H9 (cell line): Measurements from ENCODE around the gene SSBP2. TPM values are rescaled to one million over a fixed set of nuclear protein-coding genes. Genes with fewer than 3 reads are reported as not detected.

Source experiments
- DNase-seq: peaks from one replicate; pipeline ENCODE4 v3.0.0-alpha.2; 2017
- H2AFZ ChIP-seq: one replicate; pipeline ENCODE4 v1.6.1; 2013; ENCODE audit warnings: mild to moderate bottlenecking, low read length, control low read depth, moderate library complexity
- H2AK5ac ChIP-seq: 2 replicates; pipeline ENCODE4 v1.6.1; 2013; ENCODE audit warnings: low read length, control low read depth, mixed read lengths; ENCODE audit not compliant: insufficient read length
- H2BK120ac ChIP-seq: one replicate; pipeline ENCODE4 v1.6.1; 2013; ENCODE audit warnings: low read depth, mild to moderate bottlenecking, low read length, control low read depth, inconsistent platforms; ENCODE audit not compliant: poor library complexity, severe bottlenecking
- H2BK12ac ChIP-seq: 2 replicates; pipeline ENCODE4 v1.6.1; 2013; ENCODE audit warnings: low read length, control low read depth, mixed read lengths, low read depth; ENCODE audit not compliant: insufficient read length
- H2BK15ac ChIP-seq: 2 replicates; pipeline ENCODE4 v1.6.1; 2013; ENCODE audit warnings: low read depth, low read length, control low read depth
- H2BK20ac ChIP-seq: one replicate; pipeline ENCODE4 v1.6.1; 2013; ENCODE audit warnings: low read depth, mild to moderate bottlenecking, low read length, control low read depth, inconsistent platforms; ENCODE audit not compliant: poor library complexity, severe bottlenecking
- H2BK5ac ChIP-seq: 2 replicates; pipeline ENCODE4 v1.6.1; 2013; ENCODE audit warnings: low read length, control low read depth, mixed read lengths; ENCODE audit not compliant: insufficient read length
- H3K14ac ChIP-seq: 2 replicates; pipeline ENCODE4 v1.6.1; 2013; ENCODE audit warnings: low read length, control low read depth; ENCODE audit not compliant: insufficient read depth
- H3K18ac ChIP-seq: 2 replicates; pipeline ENCODE4 v1.6.1; 2013; ENCODE audit warnings: low read depth, mild to moderate bottlenecking, mixed read lengths, low read length, control low read depth; ENCODE audit not compliant: insufficient read length
- H3K23ac ChIP-seq: 2 replicates; pipeline ENCODE4 v1.6.1; 2013; ENCODE audit warnings: low read length, control low read depth, mixed read lengths, low read depth; ENCODE audit not compliant: insufficient read length
- H3K23me2 ChIP-seq: 2 replicates; pipeline ENCODE4 v1.6.1; 2013; ENCODE audit warnings: low read depth, mild to moderate bottlenecking, mixed read lengths, low read length, control low read depth; ENCODE audit not compliant: insufficient read length, poor library complexity, severe bottlenecking
- H3K27ac ChIP-seq: 2 replicates; pipeline ENCODE4 v1.5.1; 2013; ENCODE audit warnings: low read length, control low read depth, mixed read lengths, low read depth; ENCODE audit not compliant: insufficient read length
- H3K27me3 ChIP-seq: 2 replicates; pipeline ENCODE4 v1.6.1; 2013; ENCODE audit warnings: low read length, control low read depth, inconsistent platforms; ENCODE audit not compliant: insufficient read depth
- H3K4ac ChIP-seq: 2 replicates; pipeline ENCODE4 v1.6.1; 2013; ENCODE audit warnings: low read depth, mild to moderate bottlenecking, control low read depth, inconsistent platforms, low read length, moderate library complexity
- H3K4me1 ChIP-seq: 2 replicates; pipeline ENCODE4 v1.6.1; 2013; ENCODE audit warnings: low read length, control low read depth, inconsistent platforms; ENCODE audit not compliant: insufficient read depth
- H3K4me2 ChIP-seq: 2 replicates; pipeline ENCODE4 v1.6.1; 2013; ENCODE audit warnings: low read length, control low read depth, mixed read lengths; ENCODE audit not compliant: insufficient read length, insufficient read depth
- H3K56ac ChIP-seq: 2 replicates; pipeline ENCODE4 v1.6.1; 2013; ENCODE audit warnings: low read depth, mild to moderate bottlenecking, mixed read lengths, low read length, control low read depth; ENCODE audit not compliant: insufficient read length
- H3K79me1 ChIP-seq: 2 replicates; pipeline ENCODE4 v1.6.1; 2013; ENCODE audit warnings: low read depth, mild to moderate bottlenecking, moderate library complexity, low read length, control low read depth, inconsistent platforms; ENCODE audit not compliant: insufficient read depth, poor library complexity, severe bottlenecking
- H3K79me2 ChIP-seq: 2 replicates; pipeline ENCODE4 v1.6.1; 2013; ENCODE audit warnings: low read length, control low read depth, inconsistent platforms; ENCODE audit not compliant: insufficient read depth
- H3K9ac ChIP-seq: 2 replicates; pipeline ENCODE4 v1.6.1; 2013; ENCODE audit warnings: low read length, control low read depth, mixed read lengths; ENCODE audit not compliant: insufficient read length; ENCODE audit errors: extremely low read depth
- H3K9me3 ChIP-seq: one replicate; pipeline ENCODE4 v1.6.1; 2013; ENCODE audit warnings: low read depth, low read length, inconsistent platforms; ENCODE audit not compliant: control insufficient read depth
- H3T11ph ChIP-seq: one replicate; pipeline ENCODE4 v1.6.1; 2013; ENCODE audit warnings: mild to moderate bottlenecking, low read length, control low read depth, inconsistent platforms
- H4K20me1 ChIP-seq: one replicate; pipeline ENCODE4 v1.6.1; 2013; ENCODE audit not compliant: control insufficient read depth, insufficient read length, insufficient read depth
- H4K5ac ChIP-seq: 2 replicates; pipeline ENCODE4 v1.6.1; 2013; ENCODE audit warnings: low read depth, mild to moderate bottlenecking, mixed read lengths, low read length, control low read depth; ENCODE audit not compliant: insufficient read length
- H4K8ac ChIP-seq: replicated peaks from 2 replicates; pipeline ENCODE4 v1.6.1; 2013; ENCODE audit warnings: low read length, control low read depth, mixed read lengths, low read depth; ENCODE audit not compliant: insufficient read length
- H4K91ac ChIP-seq: 2 replicates; pipeline ENCODE4 v1.6.1; 2013; ENCODE audit warnings: low read depth, mild to moderate bottlenecking, moderate library complexity, mixed read lengths, low read length, control low read depth; ENCODE audit not compliant: insufficient read length
- H3K27ac Mint-ChIP-seq, 3 experiments: 2 replicates in 2 of 3; 3 replicates in 1 of 3; pipeline ENCODE4 v1.8.0; 2020 to 2021; ENCODE audit warnings: mixed read lengths in 3 of 3, mild to moderate bottlenecking in 1 of 3, moderate library complexity in 1 of 3
- H3K27me3 Mint-ChIP-seq: 2 replicates; pipeline ENCODE4 v1.8.0; 2021; ENCODE audit warnings: low read depth, mild to moderate bottlenecking, moderate library complexity, mixed read lengths
- H3K36me3 Mint-ChIP-seq, 3 experiments: 2 replicates in 2 of 3; 3 replicates in 1 of 3; pipeline ENCODE4 v1.8.0; 2020 to 2021; ENCODE audit warnings: low read depth in 3 of 3, mixed read lengths in 3 of 3; ENCODE audit not compliant: insufficient read depth in 1 of 3
- H3K4me1 Mint-ChIP-seq, 2 experiments: 2 replicates each; pipeline ENCODE4 v1.8.0; 2020; ENCODE audit warnings: mixed read lengths in 2 of 2
- H3K4me3 Mint-ChIP-seq, 2 experiments: 2 replicates in 1 of 2; 3 replicates in 1 of 2; pipeline ENCODE4 v1.8.0; 2020 to 2021; ENCODE audit warnings: mild to moderate bottlenecking in 2 of 2, mixed read lengths in 2 of 2, moderate library complexity in 1 of 2
- H3K9me3 Mint-ChIP-seq, 2 experiments: 2 replicates in 1 of 2; 3 replicates in 1 of 2; pipeline ENCODE4 v1.8.0; 2020; ENCODE audit warnings: mild to moderate bottlenecking in 2 of 2, mixed read lengths in 2 of 2, moderate library complexity in 1 of 2
- CTCF ChIP-seq: fragments of 200-600 bp; sonication (generic); conservative IDR thresholded peaks from 3 replicates; pipeline ENCODE4 v1.8.0; 2021; ENCODE audit warnings: antibody characterized with exemption, mild to moderate bottlenecking
- whole genome bisulfite sequencing: extraction: QIAGEN DNeasy Blood & Tissue Kit; methylation state at CpG from one replicate; pipeline ENCODE4 v1.1.7; 2013; ENCODE audit warnings: missing lambda C conversion rate, low lambda C conversion rate, mixed read lengths; ENCODE audit not compliant: insufficient read length; ENCODE audit errors: extremely low coverage; 5-methylcytosine and 5-hydroxymethylcytosine counted together
- total RNA-seq: library from RNA; stranded (reverse); gene quantifications from 2 replicates; pipeline ENCODE4 v1.2.1, GENCODE V29; 2021

SSBP2 gene
- total RNA-seq, 1 experiment from 2014 or later: 35.6 TPM

DNA sequence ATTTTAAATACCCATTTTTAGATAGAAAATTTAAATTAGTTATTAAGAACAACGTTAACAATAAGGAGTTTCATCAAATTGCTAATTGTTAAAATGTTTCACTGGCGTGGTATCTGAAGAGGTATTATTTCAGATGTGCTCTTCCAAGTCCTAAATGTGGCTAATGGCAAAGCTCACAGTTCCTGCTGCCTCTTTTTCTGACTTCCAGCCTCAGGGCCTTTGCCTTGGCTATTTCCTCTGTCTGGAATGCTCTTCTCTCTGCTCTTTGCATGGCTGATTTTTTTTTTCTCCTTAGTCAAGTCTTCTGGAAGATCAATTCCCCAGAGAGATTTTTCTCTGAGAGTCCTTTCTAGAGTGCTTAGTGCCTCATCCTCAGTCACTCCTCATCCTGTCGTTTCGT is 9.6 kb upstream of the SSBP2 start:
- H2BK12ac ChIP-seq: no peak overlapping the region
- H4K20me1 ChIP-seq: no peaks in the 10 kb centered on the region
- no peak for TF ChIP-seq CTCF
- H3K18ac ChIP-seq: no peak overlapping the region
- H2AFZ ChIP-seq: no peak overlapping the region
- no peak overlapping the region for H3K27ac Mint-ChIP-seq
- no peak overlapping the region for H3K56ac ChIP-seq
- H3K4ac ChIP-seq: no peak overlapping the region
- H2BK120ac ChIP-seq: no peak overlapping the region
- H3K9me3 ChIP-seq: no peaks in the 10 kb centered on the region
- no peaks in the 10 kb centered on the region for H3K9me3 Mint-ChIP-seq
- no peaks in the 10 kb centered on the region for H3K79me1 ChIP-seq
- H3K27me3 ChIP-seq: no peaks in the 10 kb centered on the region
- H3K36me3 Mint-ChIP-seq: no peaks in the 10 kb centered on the region
- H2BK20ac ChIP-seq: no peak overlapping the region
- H3K9ac ChIP-seq: no peak overlapping the region
- peaks cover 12% of the 10 kb centered on the region; the same call in 1 of the 2 replicates for H3K4me1 ChIP-seq
- no peak overlapping the region for H4K8ac ChIP-seq
- H4K5ac ChIP-seq: no peak overlapping the region
- no peak overlapping the region for H2AK5ac ChIP-seq
- H2BK15ac ChIP-seq: no peak overlapping the region
- H3K23ac ChIP-seq: no peak overlapping the region
- no peak overlapping the region for H3T11ph ChIP-seq
- no peak overlapping the region for H2BK5ac ChIP-seq
- peaks cover 38 to 39% of the 10 kb centered on the region in 2 experiments for H3K4me1 Mint-ChIP-seq
- no peak overlapping the region for H4K91ac ChIP-seq
- WGBS: no CpG with 5 or more reads among the region's 4 CpGs
- DNase-seq: no peak
- H3K27me3 Mint-ChIP-seq: no peaks in the 10 kb centered on the region
- no peak overlapping the region for H3K14ac ChIP-seq
- H3K23me2 ChIP-seq: no peaks in the 10 kb centered on the region
- H3K4me3 Mint-ChIP-seq: no peak overlapping the region
- H3K79me2 ChIP-seq: no peaks in the 10 kb centered on the region
- no peak overlapping the region for H3K4me2 ChIP-seq
- H3K27ac ChIP-seq: no peak overlapping the region
